ENCODE results near the gene RAB7B.

Gene RAB7B

GRCh38 chr1:205928317-205928716 is 74.9 kb downstream of the RAB7B start:
- Histone ChIP-seq H3K4me2 (ENCODE audit: low read depth, low read length, poor library complexity, severe bottlenecking) (no peak overlapping the region), H3K4me3 (ENCODE audit: insufficient read depth, low read length, poor library complexity, severe bottlenecking) (no peak overlapping the region), H3K9me3 (ENCODE audit: insufficient read depth, low read length) (no peaks in the 10 kb centered on the region), H4K20me1 (ENCODE audit: low read depth, low read length) (no peaks in the 10 kb centered on the region), H3K9me2 (replicated peaks; ENCODE audit: insufficient read depth, low read length) (no peaks in the 10 kb centered on the region), H2AFZ (ENCODE audit: low read depth, low read length, severe bottlenecking) (no peak overlapping the region), H3F3A (ENCODE audit: insufficient read depth) (no peaks in the 10 kb centered on the region), H3K79me2 (ENCODE audit: insufficient read depth, low read length) (no peaks in the 10 kb centered on the region), H3K27me3 (ENCODE audit: low read length) (no peaks in the 10 kb centered on the region), H3K27ac (ENCODE audit: low read depth, low read length) (no peak overlapping the region), H3K36me3 (ENCODE audit: low read length) (no peaks in the 10 kb centered on the region), H3K9ac (ENCODE audit: low read length) (no peak overlapping the region)
- TF ChIP-seq EZH2phosphoT487 (conservative IDR thresholded peaks at IDR 0.05; ENCODE audit: low read length) = no peak
- TF ChIP-seq CTCF (IDR thresholded peaks at IDR 0.05; ENCODE audit: insufficient read depth, low read length, poor library complexity, severe bottlenecking) = no peak

GRCh38 chr1:205927676-205928075 is 75.5 kb downstream of the RAB7B start:
- H3K27me3 ChIP-seq (ENCODE audit: low read length) = no peaks in the 10 kb centered on the region
- no peaks in the 10 kb centered on the region for H3K9me2 ChIP-seq (replicated peaks; ENCODE audit: insufficient read depth, low read length)
- no peaks in the 10 kb centered on the region for H3K79me2 ChIP-seq (ENCODE audit: insufficient read depth, low read length)
- no peaks in the 10 kb centered on the region for H3F3A ChIP-seq (ENCODE audit: insufficient read depth)
- H3K4me2 ChIP-seq (ENCODE audit: low read depth, low read length, poor library complexity, severe bottlenecking) = no peak overlapping the region
- no peak overlapping the region for H3K9ac ChIP-seq (ENCODE audit: low read length)
- no peaks in the 10 kb centered on the region for H3K36me3 ChIP-seq (ENCODE audit: low read length)
- no peak for TF ChIP-seq CTCF (IDR thresholded peaks at IDR 0.05; ENCODE audit: insufficient read depth, low read length, poor library complexity, severe bottlenecking)
- no peak for TF ChIP-seq EZH2phosphoT487 (conservative IDR thresholded peaks at IDR 0.05; ENCODE audit: low read length)
- H4K20me1 ChIP-seq (ENCODE audit: low read depth, low read length) = no peaks in the 10 kb centered on the region
- no peak overlapping the region for H3K27ac ChIP-seq (ENCODE audit: low read depth, low read length)
- H3K4me3 ChIP-seq (ENCODE audit: insufficient read depth, low read length, poor library complexity, severe bottlenecking) = no peak overlapping the region
- H3K9me3 ChIP-seq (ENCODE audit: insufficient read depth, low read length) = no peaks in the 10 kb centered on the region
- no peak overlapping the region for H2AFZ ChIP-seq (ENCODE audit: low read depth, low read length, severe bottlenecking)

- no peak for TF ChIP-seq EZH2phosphoT487 (conservative IDR thresholded peaks at IDR 0.05; ENCODE audit: low read length)
- no peak for TF ChIP-seq CTCF (IDR thresholded peaks at IDR 0.05; ENCODE audit: insufficient read depth, low read length, poor library complexity, severe bottlenecking)
- Histone ChIP-seq H3K27ac (ENCODE audit: low read depth, low read length) (no peak overlapping the region), H3F3A (ENCODE audit: insufficient read depth) (no peaks in the 10 kb centered on the region), H3K4me2 (ENCODE audit: low read depth, low read length, poor library complexity, severe bottlenecking) (no peak overlapping the region), H2AFZ (ENCODE audit: low read depth, low read length, severe bottlenecking) (no peak overlapping the region), H3K36me3 (ENCODE audit: low read length) (no peaks in the 10 kb centered on the region), H4K20me1 (ENCODE audit: low read depth, low read length) (no peaks in the 10 kb centered on the region), H3K9me3 (ENCODE audit: insufficient read depth, low read length) (no peaks in the 10 kb centered on the region), H3K79me2 (ENCODE audit: insufficient read depth, low read length) (no peaks in the 10 kb centered on the region), H3K27me3 (ENCODE audit: low read length) (no peaks in the 10 kb centered on the region), H3K4me3 (ENCODE audit: insufficient read depth, low read length, poor library complexity, severe bottlenecking) (no peak overlapping the region), H3K9ac (ENCODE audit: low read length) (no peak overlapping the region), H3K9me2 (replicated peaks; ENCODE audit: insufficient read depth, low read length) (no peaks in the 10 kb centered on the region)
Observed at GRCh38 chr1:205927247-205927646, 75.9 kb downstream of the RAB7B start.
